Endothelial cell (in vitro differentiated cells): ENCODE data around the gene PRMT5. TPM values are rescaled to one million over a fixed set of nuclear protein-coding genes. Genes with fewer than 3 reads are reported as not detected.

Source experiments
- DNase-seq: peaks from one replicate; pipeline ENCODE4 v3.0.0; 2021; ENCODE audit warnings: low spot score
- H3K27ac Mint-ChIP-seq: one replicate; pipeline ENCODE4 v1.8.0; 2021; ENCODE audit warnings: mixed read lengths, inconsistent platforms; ENCODE audit not compliant: unreplicated experiment
- H3K27me3 Mint-ChIP-seq: one replicate; pipeline ENCODE4 v1.8.0; 2021; ENCODE audit warnings: mild to moderate bottlenecking, moderate library complexity, mixed read lengths, inconsistent platforms; ENCODE audit not compliant: unreplicated experiment
- H3K36me3 Mint-ChIP-seq: one replicate; pipeline ENCODE4 v1.8.0; 2021; ENCODE audit warnings: mild to moderate bottlenecking, low read depth, mixed read lengths, inconsistent platforms; ENCODE audit not compliant: unreplicated experiment
- H3K4me1 Mint-ChIP-seq: one replicate; pipeline ENCODE4 v1.8.0; 2021; ENCODE audit warnings: mild to moderate bottlenecking, mixed read lengths, inconsistent platforms; ENCODE audit not compliant: unreplicated experiment
- H3K4me3 Mint-ChIP-seq: one replicate; pipeline ENCODE4 v1.8.0; 2021; ENCODE audit warnings: mild to moderate bottlenecking, mixed read lengths, inconsistent platforms; ENCODE audit not compliant: unreplicated experiment
- H3K9me3 Mint-ChIP-seq: one replicate; pipeline ENCODE4 v1.8.0; 2021; ENCODE audit warnings: mixed read lengths, inconsistent platforms; ENCODE audit not compliant: unreplicated experiment
- total RNA-seq: library from RNA; stranded (reverse); fragmentation: NEBNext Ultra II Directional; extraction: Animal tissue kit (Norgen Biotek cat#: 25700); gene quantifications from one replicate; pipeline ENCODE4 v1.2.1, GENCODE V29; 2021; ENCODE audit not compliant: unreplicated experiment
- TF ChIP-seq, protein P1 (sequence below): fragments of 200-600 bp; sonication (generic); IDR thresholded peaks from one replicate; pipeline ENCODE4 v1.5.0; 2021; ENCODE audit warnings: antibody characterized with exemption; ENCODE audit not compliant: unreplicated experiment

The PRMT5 gene
- total RNA-seq, 1 donor from 2014 or later = 57.9 TPM

DNA sequence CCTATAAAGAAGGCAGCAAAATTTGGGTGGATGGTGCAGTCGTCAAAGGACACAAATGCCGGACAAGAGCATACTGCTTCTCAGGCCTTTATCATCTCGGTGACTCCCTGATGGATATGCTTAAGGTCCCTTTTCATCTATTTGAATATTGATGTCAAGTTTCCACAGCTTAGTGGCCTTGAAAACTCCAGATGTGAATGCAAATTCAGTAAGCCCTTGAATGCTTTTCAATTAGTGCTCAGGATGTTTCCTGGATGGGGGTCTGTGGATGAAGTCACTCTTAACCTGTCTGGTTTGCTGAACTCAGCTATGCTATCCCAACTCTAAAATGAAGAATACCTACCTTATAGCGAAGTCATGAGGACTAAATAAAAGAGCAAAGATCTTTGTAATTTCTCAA, 35.5 kb downstream of the PRMT5 start:
- peaks cover 11% of the 10 kb centered on the region for H3K36me3 Mint-ChIP-seq
- no peak for DNase-seq
- no peaks in the 10 kb centered on the region for H3K9me3 Mint-ChIP-seq
- no peak overlapping the region for H3K27ac Mint-ChIP-seq
- TF ChIP-seq, protein P1, sequence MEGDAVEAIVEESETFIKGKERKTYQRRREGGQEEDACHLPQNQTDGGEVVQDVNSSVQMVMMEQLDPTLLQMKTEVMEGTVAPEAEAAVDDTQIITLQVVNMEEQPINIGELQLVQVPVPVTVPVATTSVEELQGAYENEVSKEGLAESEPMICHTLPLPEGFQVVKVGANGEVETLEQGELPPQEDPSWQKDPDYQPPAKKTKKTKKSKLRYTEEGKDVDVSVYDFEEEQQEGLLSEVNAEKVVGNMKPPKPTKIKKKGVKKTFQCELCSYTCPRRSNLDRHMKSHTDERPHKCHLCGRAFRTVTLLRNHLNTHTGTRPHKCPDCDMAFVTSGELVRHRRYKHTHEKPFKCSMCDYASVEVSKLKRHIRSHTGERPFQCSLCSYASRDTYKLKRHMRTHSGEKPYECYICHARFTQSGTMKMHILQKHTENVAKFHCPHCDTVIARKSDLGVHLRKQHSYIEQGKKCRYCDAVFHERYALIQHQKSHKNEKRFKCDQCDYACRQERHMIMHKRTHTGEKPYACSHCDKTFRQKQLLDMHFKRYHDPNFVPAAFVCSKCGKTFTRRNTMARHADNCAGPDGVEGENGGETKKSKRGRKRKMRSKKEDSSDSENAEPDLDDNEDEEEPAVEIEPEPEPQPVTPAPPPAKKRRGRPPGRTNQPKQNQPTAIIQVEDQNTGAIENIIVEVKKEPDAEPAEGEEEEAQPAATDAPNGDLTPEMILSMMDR = no peak
- H3K27me3 Mint-ChIP-seq = no peaks in the 10 kb centered on the region
- H3K4me1 Mint-ChIP-seq = peaks cover 10% of the 10 kb centered on the region
- no peak overlapping the region for H3K4me3 Mint-ChIP-seq

DNA sequence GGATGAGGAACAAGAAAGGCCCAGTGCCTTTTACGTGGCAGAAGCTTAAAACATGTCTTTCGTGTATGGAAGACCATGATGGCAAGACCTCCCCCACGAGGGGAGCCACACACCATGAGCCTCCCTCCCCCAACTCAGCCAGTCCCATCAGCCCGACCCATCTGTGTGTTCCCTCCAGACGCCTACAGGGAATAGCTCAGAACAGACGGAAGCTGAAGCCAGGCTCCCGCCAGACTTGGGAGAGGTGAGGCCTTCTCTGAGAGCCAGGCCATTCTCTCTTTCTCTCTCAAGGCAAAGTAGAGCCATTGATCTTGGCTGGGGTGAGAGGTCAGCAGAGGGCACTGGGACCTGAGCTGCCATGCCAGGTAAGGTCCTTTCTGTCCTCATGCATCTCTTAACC, 36.7 kb downstream of the PRMT5 start:
- H3K27ac Mint-ChIP-seq = no peak overlapping the region
- no peaks in the 10 kb centered on the region for H3K9me3 Mint-ChIP-seq
- no peak for DNase-seq
- TF ChIP-seq, protein P1 = no peak
- no peak overlapping the region for H3K4me3 Mint-ChIP-seq
- peaks cover 1% of the 10 kb centered on the region for H3K27me3 Mint-ChIP-seq
- peaks cover 7% of the 10 kb centered on the region for H3K36me3 Mint-ChIP-seq
- H3K4me1 Mint-ChIP-seq = peaks cover 5% of the 10 kb centered on the region

- no peak for DNase-seq
- H3K27me3 Mint-ChIP-seq = peaks cover 9% of the 10 kb centered on the region
- TF ChIP-seq, protein P1 = no peak
- H3K27ac Mint-ChIP-seq = no peak overlapping the region
- H3K9me3 Mint-ChIP-seq = no peaks in the 10 kb centered on the region
- H3K4me3 Mint-ChIP-seq = no peak overlapping the region
- peaks cover 13% of the 10 kb centered on the region for H3K4me1 Mint-ChIP-seq
- peaks cover 11% of the 10 kb centered on the region for H3K36me3 Mint-ChIP-seq
These were observed 38.8 kb downstream of the PRMT5 start for GRCh38 chr14:22890416-22890815.

- H3K4me3 Mint-ChIP-seq = no peak overlapping the region
- H3K36me3 Mint-ChIP-seq = peaks cover 11% of the 10 kb centered on the region
- H3K9me3 Mint-ChIP-seq = no peaks in the 10 kb centered on the region
- H3K27me3 Mint-ChIP-seq = peaks cover 17% of the 10 kb centered on the region
- no peak for DNase-seq
- TF ChIP-seq, protein P1 = no peak
- H3K4me1 Mint-ChIP-seq = peaks cover 19% of the 10 kb centered on the region
- H3K27ac Mint-ChIP-seq = no peak overlapping the region
These were observed 40.5 kb downstream of the PRMT5 start for GRCh38 chr14:22888662-22889061.

- Mint-ChIP-seq H3K36me3 (peaks cover 7% of the 10 kb centered on the region), H3K27ac (no peak overlapping the region), H3K9me3 (no peaks in the 10 kb centered on the region)
These were observed 41.2 kb downstream of the PRMT5 start for GRCh38 chr14:22887990-22888378.

More at GRCh38 chr14:22887990-22888378, 41.2 kb downstream of the PRMT5 start:
- Mint-ChIP-seq H3K4me3 (peak overlapping the region; percentile 98), H3K4me1 (peaks cover 24% of the 10 kb centered on the region), H3K27me3 (peaks cover 21% of the 10 kb centered on the region)
- TF ChIP-seq, protein P1 = no peak
- DNase-seq = no peak
